ENCODE data around the gene DSTN.
"Not testable (repeated sequence)": the region's sequence is repeated elsewhere in the genome, so short reads cannot be mapped to it uniquely, and the experiment has no call there.

The DSTN gene

GRCh38 chr20:17659344-17659743 is 89.5 kb downstream of the DSTN start:
- H3K4me1 ChIP-seq (ENCODE audit: control insufficient read depth, insufficient read depth, low read length), result peaks cover 63% of the 10 kb centered on the region
- H3K36me3 ChIP-seq (ENCODE audit: control insufficient read depth, insufficient read depth, low read length, severe bottlenecking), result peaks cover 42% of the 10 kb centered on the region
- not testable (repeated sequence) for H3K27me3 ChIP-seq (replicated peaks; ENCODE audit: control insufficient read depth, insufficient read depth, low read length); H3K4me3 ChIP-seq (ENCODE audit: low read length); DNase-seq (ENCODE audit: low read depth); H3K9me3 ChIP-seq (ENCODE audit: control insufficient read depth, low read length); H3K9ac ChIP-seq (ENCODE audit: low read length)
